Astrocyte of the spinal cord (primary cell): ENCODE measurements around the gene UST.

Source experiments
- DNase-seq: peaks from one replicate; pipeline ENCODE4 v3.0.0; 2011; ENCODE audit warnings: low read depth, low spot score
- H3K4me3 ChIP-seq: 2 replicates; pipeline ENCODE4 v1.5.1; 2011; ENCODE audit warnings: low read depth, mild to moderate bottlenecking, low read length, moderate library complexity
- CTCF ChIP-seq: IDR thresholded peaks from 2 replicates; pipeline ENCODE4 v1.5.1; 2012; ENCODE audit warnings: low read depth, mild to moderate bottlenecking, low read length, inconsistent platforms
- in situ Hi-C: cut with HindIII; loops from 2 replicates; pipeline ENCODE4 v1.10.0; 2017; ENCODE audit warnings: low sequenced_read_pairs

Gene UST

DNA sequence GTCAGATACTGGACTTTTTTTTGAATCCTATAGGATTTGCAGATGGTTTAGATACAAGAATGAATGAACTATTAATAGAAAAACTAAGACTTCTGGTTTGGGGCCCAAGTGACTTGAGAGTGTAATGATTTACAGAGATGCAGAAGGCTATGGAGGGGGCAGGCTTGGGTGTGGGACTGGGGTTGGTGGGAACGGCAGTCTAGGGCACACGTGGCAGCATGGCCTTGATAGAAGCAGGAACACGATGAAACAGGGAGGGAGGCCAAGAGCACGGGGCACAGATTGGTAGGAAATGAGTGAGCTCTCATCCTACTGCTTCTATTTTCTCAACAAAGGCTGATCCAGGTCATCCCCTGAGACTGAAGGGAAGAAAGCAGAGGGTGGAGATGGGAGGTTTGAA lies 3.4 kb upstream of the UST start:
- no peak for DNase-seq
- TF ChIP-seq CTCF, result no peak
- in situ Hi-C loops, result no loop called here
- no peak overlapping the region for H3K4me3 ChIP-seq

DNA sequence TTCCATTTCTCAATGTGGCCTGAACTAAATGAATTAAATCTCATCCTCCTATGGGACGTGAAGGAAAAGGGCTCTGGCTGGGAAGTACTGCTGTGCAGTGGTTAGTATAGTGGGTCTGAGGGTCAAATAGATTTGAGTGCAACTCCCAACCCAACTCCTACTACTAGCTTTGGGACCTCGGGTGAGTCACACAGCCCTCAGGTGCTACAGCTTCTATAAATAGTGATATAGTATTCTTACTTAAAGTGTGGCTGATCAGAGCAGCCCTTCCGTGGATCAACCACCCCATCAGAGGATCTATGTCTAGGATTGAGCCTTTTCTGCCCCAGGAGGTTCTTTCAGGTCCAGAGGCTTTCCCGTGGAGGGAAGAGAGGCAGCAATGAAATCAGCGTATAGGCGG lies 904 bp upstream of the UST start:
- TF ChIP-seq CTCF, result no peak
- peak overlapping the region; percentile 80 for H3K4me3 ChIP-seq
- DNase-seq, result no peak
- in situ Hi-C loops, result no loop called here

GRCh38 chr6:148747145-148747470 lies 278 bp downstream of the UST start:
- DNase-seq, result no peak
- H3K4me3 ChIP-seq, result peak overlapping the region; percentile 80
- no peak for TF ChIP-seq CTCF
- in situ Hi-C loops, result no loop called here

DNA sequence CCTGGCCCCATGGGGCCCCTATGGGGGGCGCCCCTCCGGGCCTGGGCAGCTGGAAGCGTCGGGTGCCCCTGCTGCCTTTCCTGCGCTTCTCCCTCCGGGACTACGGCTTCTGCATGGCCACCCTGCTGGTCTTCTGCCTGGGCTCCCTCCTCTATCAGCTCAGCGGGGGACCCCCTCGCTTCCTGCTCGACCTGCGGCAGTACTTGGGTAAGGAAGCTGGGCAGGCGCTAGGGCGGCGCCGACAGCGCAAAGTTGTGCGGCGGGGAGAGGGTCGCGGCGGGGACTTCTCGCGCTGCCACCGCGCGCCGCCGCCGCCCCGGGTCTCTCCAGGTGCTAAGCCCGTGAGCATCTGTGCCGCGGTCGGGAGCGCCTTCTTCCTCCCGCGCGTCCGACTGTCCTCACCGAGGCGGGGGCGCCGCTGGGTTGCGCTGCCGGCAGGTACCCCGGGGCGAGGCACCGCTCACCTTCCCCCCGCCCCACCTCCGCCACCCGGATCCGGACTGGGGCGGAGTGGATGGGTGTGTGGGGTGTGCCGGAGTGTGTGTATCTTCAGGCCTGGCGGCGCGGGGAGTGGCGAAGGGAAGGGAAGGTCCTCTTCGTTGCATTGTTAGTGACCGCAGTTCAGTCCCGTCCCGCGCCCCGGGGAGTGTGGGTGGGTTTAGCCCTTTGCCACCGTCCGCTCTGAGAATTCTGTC lies 788 bp downstream of the UST start:
- TF ChIP-seq CTCF, result no peak
- in situ Hi-C loops, result no loop called here
- DNase-seq, result peak; percentile 66
- H3K4me3 ChIP-seq, result peak overlapping the region; percentile 80

DNA sequence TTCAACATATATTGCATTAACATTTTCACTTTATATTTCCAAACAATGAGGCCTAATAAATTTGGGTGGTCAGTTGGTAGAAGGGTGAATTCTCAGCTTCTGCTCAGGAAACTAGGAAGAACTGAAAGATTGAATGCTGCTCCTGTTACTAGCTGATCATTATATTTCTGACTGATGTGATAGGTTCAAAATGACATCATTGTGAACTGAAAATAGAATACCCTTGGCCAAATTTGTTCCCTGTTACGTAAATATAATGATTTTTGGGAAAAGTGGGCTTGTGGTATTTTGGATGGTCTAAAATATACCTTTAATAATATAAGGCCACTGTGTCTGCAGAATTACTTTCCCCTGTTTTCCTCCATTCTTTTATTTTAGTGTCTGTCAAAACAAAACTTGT lies 2.8 kb downstream of the UST start:
- no peak for DNase-seq
- in situ Hi-C loops, result no loop called here
- no peak overlapping the region for H3K4me3 ChIP-seq
- no peak for TF ChIP-seq CTCF

DNA sequence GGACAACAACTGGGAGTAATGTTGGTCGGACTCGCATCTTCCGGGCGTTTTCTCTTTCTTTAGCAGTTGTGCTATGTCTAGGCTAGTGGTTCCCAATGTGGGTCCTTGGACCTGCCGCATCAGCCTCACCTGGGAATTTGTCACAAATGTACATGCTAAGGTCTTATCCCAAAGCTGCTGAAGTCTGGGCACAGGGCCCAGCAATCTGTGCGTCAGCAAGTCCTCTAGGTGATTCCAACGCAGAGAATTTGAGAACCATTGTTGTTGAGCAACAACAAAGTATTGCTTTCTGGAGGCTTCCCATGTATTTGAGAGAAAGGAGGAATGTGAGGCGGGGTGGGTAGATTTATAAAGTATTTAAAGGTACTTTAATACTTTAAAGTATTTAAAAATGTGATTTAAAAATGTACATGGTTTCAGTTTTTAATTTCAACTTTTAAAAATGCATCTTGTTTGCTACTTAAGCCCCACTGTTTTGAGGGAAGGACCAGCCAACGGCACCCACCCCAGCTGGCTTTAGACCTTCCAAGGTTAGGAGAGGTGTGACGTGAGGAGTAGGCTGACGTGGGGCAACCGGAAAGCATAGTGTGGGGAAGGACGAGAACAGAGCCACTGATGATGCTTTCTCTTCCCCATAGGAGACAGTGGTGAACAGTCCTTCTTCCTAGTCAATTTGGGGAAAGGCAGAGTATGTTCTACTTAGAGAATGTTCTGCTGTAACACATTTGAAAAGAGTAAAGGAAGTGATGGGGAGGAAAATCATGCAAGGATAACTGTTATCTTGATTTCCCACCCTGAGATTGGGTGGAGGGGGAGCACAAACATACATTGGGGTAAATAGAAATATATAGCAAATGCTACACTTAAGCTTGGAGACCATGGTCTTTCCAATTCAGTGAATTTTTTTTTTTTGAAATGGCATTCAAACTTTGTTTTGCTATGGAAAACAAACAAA lies 4.3 kb downstream of the UST start:
- peak; percentile 41 for DNase-seq
- TF ChIP-seq CTCF, result no peak
- in situ Hi-C loops, result no loop called here

More for the DNA sequence above, 4.3 kb downstream of the UST start:
- no peak overlapping the region for H3K4me3 ChIP-seq
